Vagina (tissue), 2 donors: ENCODE measurements around the gene KRT16. TPM values are rescaled to one million over a fixed set of nuclear protein-coding genes. Genes with fewer than 3 reads are reported as not detected.
"Not testable (repeated sequence)": the region's sequence is repeated elsewhere in the genome, so short reads cannot be mapped to it uniquely, and the experiment has no call there.

Source experiments
- DNase-seq, 2 donors: peaks; one replicate each; pipeline ENCODE4 v3.0.0-alpha.2; 2017; ENCODE audit errors: extremely low spot score in 2 of 2
- H3K27ac ChIP-seq: fragments of 200-600 bp; sonication (generic); one replicate; pipeline ENCODE4 v1.5.1; 2019
- H3K27me3 ChIP-seq: fragments of 200-600 bp; sonication (generic); one replicate; pipeline ENCODE4 v1.5.1; 2019
- H3K36me3 ChIP-seq, 2 donors: fragments of 200-600 bp; sonication (generic); one replicate each; pipeline ENCODE4 v1.5.1; 2017 to 2019
- H3K4me1 ChIP-seq: fragments of 200-600 bp; sonication (generic); one replicate; pipeline ENCODE4 v1.5.1; 2019
- H3K4me3 ChIP-seq, 2 donors: fragments of 200-600 bp; sonication (generic); 1 replicate in 1 of 2; 2 replicates in 1 of 2; pipeline ENCODE4 v1.5.1; 2016 to 2019
- H3K9me3 ChIP-seq: fragments of 200-600 bp; sonication (generic); one replicate; pipeline ENCODE4 v1.5.1; 2019
- CTCF ChIP-seq, 3 experiments: fragments of 450-650 bp in 2 of 3; fragments of 200-600 bp in 1 of 3; sonication (generic) in 1 of 3; IDR thresholded peaks; one replicate each; pipeline ENCODE4 v1.5.1; 2017 to 2019; ENCODE audit warnings: antibody characterized with exemption in 3 of 3, mild to moderate bottlenecking in 2 of 3, moderate library complexity in 2 of 3
- POLR2A ChIP-seq, 2 donors: fragments of 450-650 bp; IDR thresholded peaks; one replicate each; pipeline ENCODE4 v1.6.1; 2017; ENCODE audit warnings: antibody characterized with exemption in 2 of 2, mild to moderate bottlenecking in 2 of 2, moderate library complexity in 2 of 2
- POLR2AphosphoS5 ChIP-seq, 2 donors: sonication (generic); formaldehyde crosslinking; IDR thresholded peaks; one replicate each; pipeline ENCODE4 v1.9.0; 2017; ENCODE audit warnings: antibody characterized with exemption in 2 of 2, mild to moderate bottlenecking in 2 of 2, low read depth in 1 of 2; ENCODE audit not compliant: insufficient read depth in 1 of 2
- intact Hi-C: fragments of 100-400 bp; cut with DNase I; formaldehyde crosslinking; loops from one replicate; pipeline ENCODE4 v1.15.1; 2023
- total RNA-seq: library from RNA; depleted of rRNA; stranded (reverse); fragments of >200 nt; gene quantifications from one replicate; pipeline ENCODE4 v1.2.3, GENCODE V29; 2016

KRT16 gene
- total RNA-seq, 1 donor from 2014 or later, result 872 TPM

- Histone ChIP-seq H3K9me3 (no peaks in the 10 kb centered on the region), H3K27me3 (no peaks in the 10 kb centered on the region), H3K27ac (no peak overlapping the region), H3K36me3 (no peaks in the 10 kb centered on the region), H3K4me3 (no peak overlapping the region), H3K4me1 (peaks cover 32% of the 10 kb centered on the region)
- TF ChIP-seq CTCF (IDR thresholded peaks at IDR 0.05) (no peak), POLR2A (IDR thresholded peaks at IDR 0.05) (no peak), POLR2AphosphoS5 (IDR thresholded peaks at IDR 0.05; ENCODE audit: insufficient read depth in 1 of 2, low read depth in 1 of 2) (no peak)
- DNase-seq, result no peak
- intact Hi-C loops, result no loop called here
Observed at GRCh38 chr17:41619036-41619926, 6.7 kb upstream of the KRT16 start.

GRCh38 chr17:41618341-41619035 lies 5.9 kb upstream of the KRT16 start:
- Histone ChIP-seq H3K4me3 (no peak overlapping the region), H3K9me3 (no peaks in the 10 kb centered on the region), H3K27me3 (no peaks in the 10 kb centered on the region), H3K36me3 (no peaks in the 10 kb centered on the region), H3K27ac (no peak overlapping the region), H3K4me1 (peaks cover 24% of the 10 kb centered on the region)
- intact Hi-C loops, result no loop called here
- TF ChIP-seq POLR2AphosphoS5 (IDR thresholded peaks at IDR 0.05; ENCODE audit: insufficient read depth in 1 of 2, low read depth in 1 of 2) (no peak), CTCF (IDR thresholded peaks at IDR 0.05) (no peak), POLR2A (IDR thresholded peaks at IDR 0.05) (no peak)
- no peak for DNase-seq

- peaks cover 21% of the 10 kb centered on the region for H3K4me1 ChIP-seq
- H3K9me3 ChIP-seq, result no peaks in the 10 kb centered on the region
- no peak overlapping the region for H3K27ac ChIP-seq
- intact Hi-C loops, result no loop called here
- TF ChIP-seq POLR2AphosphoS5 (IDR thresholded peaks at IDR 0.05; ENCODE audit: insufficient read depth in 1 of 2, low read depth in 1 of 2) (no peak), POLR2A (IDR thresholded peaks at IDR 0.05) (no peak)
- H3K36me3 ChIP-seq, result no peaks in the 10 kb centered on the region
- no peaks in the 10 kb centered on the region for H3K27me3 ChIP-seq
- no peak overlapping the region for H3K4me3 ChIP-seq
- no peak for DNase-seq
Observed at GRCh38 chr17:41617698-41618097, 5.1 kb upstream of the KRT16 start.

GRCh38 chr17:41617136-41617535 lies 4.6 kb upstream of the KRT16 start:
- no peak overlapping the region for H3K4me3 ChIP-seq
- no peaks in the 10 kb centered on the region for H3K9me3 ChIP-seq
- DNase-seq, result no peak
- no peaks in the 10 kb centered on the region for H3K27me3 ChIP-seq
- H3K4me1 ChIP-seq, result peaks cover 23% of the 10 kb centered on the region
- no peak for TF ChIP-seq POLR2A (IDR thresholded peaks at IDR 0.05)
- TF ChIP-seq POLR2AphosphoS5 (IDR thresholded peaks at IDR 0.05; ENCODE audit: insufficient read depth in 1 of 2, low read depth in 1 of 2), result no peak
- TF ChIP-seq CTCF (IDR thresholded peaks at IDR 0.05), result no peak
- H3K27ac ChIP-seq, result no peak overlapping the region
- intact Hi-C loops, result no loop called here
- H3K36me3 ChIP-seq, result no peaks in the 10 kb centered on the region

- H3K9me3 ChIP-seq, intact Hi-C loops, H3K36me3 ChIP-seq, H3K27ac ChIP-seq, H3K4me3 ChIP-seq, H3K27me3 ChIP-seq, DNase-seq: not testable (repeated sequence)
- H3K4me1 ChIP-seq, result peaks cover 28% of the 10 kb centered on the region
Observed at GRCh38 chr17:41616486-41616885, 3.9 kb upstream of the KRT16 start.

GRCh38 chr17:41615454-41615853 lies 2.9 kb upstream of the KRT16 start:
- DNase-seq, result no peak
- Histone ChIP-seq H3K4me3 (no peak overlapping the region), H3K9me3 (no peaks in the 10 kb centered on the region), H3K27ac (no peak overlapping the region), H3K36me3 (no peaks in the 10 kb centered on the region), H3K4me1 (peaks cover 24% of the 10 kb centered on the region), H3K27me3 (no peaks in the 10 kb centered on the region)
- TF ChIP-seq POLR2A (IDR thresholded peaks at IDR 0.05), result no peak
- peak in 1 of 2 donors; percentile 14 for TF ChIP-seq POLR2AphosphoS5 (IDR thresholded peaks at IDR 0.05; ENCODE audit: insufficient read depth in 1 of 2, low read depth in 1 of 2)
- no peak for TF ChIP-seq CTCF (IDR thresholded peaks at IDR 0.05)
- intact Hi-C loops, result no loop called here

GRCh38 chr17:41614767-41615166 lies 2.2 kb upstream of the KRT16 start:
- H3K36me3 ChIP-seq, H3K27me3 ChIP-seq, intact Hi-C loops, H3K4me3 ChIP-seq, DNase-seq, H3K9me3 ChIP-seq, H3K27ac ChIP-seq: not testable (repeated sequence)
- peaks cover 22% of the 10 kb centered on the region for H3K4me1 ChIP-seq
